ENCODE results near the gene ACSS3. TPM values are rescaled to one million over a fixed set of nuclear protein-coding genes. Genes with fewer than 3 reads are reported as not detected.

Gene ACSS3
- total RNA-seq, 1 experiment from 2014 or later, result 19.3 TPM

GRCh38 chr12:81224626-81225025 lies 146.7 kb downstream of the ACSS3 start:
- H3K27ac ChIP-seq (ENCODE audit: insufficient read length, low read depth, low read length), result no peak overlapping the region
- no peak overlapping the region for H4K8ac ChIP-seq (replicated peaks; ENCODE audit: insufficient read length, low read depth, low read length)
- H3K27me3 ChIP-seq (ENCODE audit: insufficient read depth, low read length), result no peaks in the 10 kb centered on the region
- H3K23me2 ChIP-seq (ENCODE audit: insufficient read length, low read depth, low read length, poor library complexity, severe bottlenecking), result no peaks in the 10 kb centered on the region
- no peaks in the 10 kb centered on the region for H4K20me1 ChIP-seq (ENCODE audit: control insufficient read depth, insufficient read depth, insufficient read length)
- H2BK120ac ChIP-seq (ENCODE audit: low read depth, low read length, poor library complexity, severe bottlenecking), result no peak overlapping the region
- no peak overlapping the region for H3K18ac ChIP-seq (ENCODE audit: insufficient read length, low read depth, low read length)
- no peaks in the 10 kb centered on the region for H3K4me1 ChIP-seq (ENCODE audit: insufficient read depth, low read length)
- no peak overlapping the region for H2BK12ac ChIP-seq (ENCODE audit: insufficient read length, low read depth, low read length)
- no peaks in the 10 kb centered on the region for H3K79me2 ChIP-seq (ENCODE audit: insufficient read depth, low read length)
- no peak overlapping the region for H2AK5ac ChIP-seq (ENCODE audit: insufficient read length, low read length)
- TF ChIP-seq CTCF (conservative IDR thresholded peaks at IDR 0.05), result no peak
- no peaks in the 10 kb centered on the region for H3K79me1 ChIP-seq (ENCODE audit: insufficient read depth, low read depth, low read length, poor library complexity, severe bottlenecking)
- Mint-ChIP-seq H3K27me3 (ENCODE audit: low read depth) (no peaks in the 10 kb centered on the region), H3K4me3 (no peak overlapping the region), H3K27ac (no peak overlapping the region), H3K4me1 (peaks cover 7% of the 10 kb centered on the region in 2 experiments), H3K36me3 (ENCODE audit: insufficient read depth in 1 of 3, low read depth in 3 of 3) (no peaks in the 10 kb centered on the region), H3K9me3 (no peaks in the 10 kb centered on the region)
- no peaks in the 10 kb centered on the region for H3K9me3 ChIP-seq (ENCODE audit: control insufficient read depth, low read depth, low read length)
- no CpG with 5 or more reads among the region's 6 CpGs for WGBS (ENCODE audit: extremely low coverage, insufficient read length, low lambda C conversion rate)
- no peak overlapping the region for H2BK5ac ChIP-seq (ENCODE audit: insufficient read length, low read length)
- no peak overlapping the region for H3K9ac ChIP-seq (ENCODE audit: extremely low read depth, insufficient read length, low read length)
- H4K91ac ChIP-seq (ENCODE audit: insufficient read length, low read depth, low read length), result no peak overlapping the region
- no peak overlapping the region for H3K56ac ChIP-seq (ENCODE audit: insufficient read length, low read depth, low read length)
- no peak overlapping the region for H2BK15ac ChIP-seq (ENCODE audit: low read depth, low read length)
- no peak overlapping the region for H3K4me2 ChIP-seq (ENCODE audit: insufficient read depth, insufficient read length, low read length)
- H3K14ac ChIP-seq (ENCODE audit: insufficient read depth, low read length), result no peak overlapping the region
- H4K5ac ChIP-seq (ENCODE audit: insufficient read length, low read depth, low read length), result no peak overlapping the region
- DNase-seq, result no peak
- H3K4ac ChIP-seq (ENCODE audit: low read depth, low read length), result no peak overlapping the region
- H2AFZ ChIP-seq (ENCODE audit: low read length), result no peak overlapping the region
- H3K23ac ChIP-seq (ENCODE audit: insufficient read length, low read depth, low read length), result no peak overlapping the region
- no peak overlapping the region for H2BK20ac ChIP-seq (ENCODE audit: low read depth, low read length, poor library complexity, severe bottlenecking)
- H3T11ph ChIP-seq (ENCODE audit: low read length), result no peak overlapping the region

Measured in H9 (cell line).